HEK293 (cell line): Measurements from ENCODE around the gene NAPSA.

ENCODE experiments used
- CTCF ChIA-PET: fragments of 350-600 bp; formaldehyde crosslinking; extraction: SDS; loops from one replicate; lab custom pipeline; 2021; ENCODE audit warnings: antibody characterized with exemption; lab: Yijun Ruan, JAX
- POLR2A ChIA-PET: fragments of 300-600 bp; formaldehyde crosslinking; extraction: SDS; loops from one replicate; lab custom pipeline; 2020; ENCODE audit warnings: antibody characterized with exemption, inconsistent platforms; lab: Yijun Ruan, JAX
- H3K27ac ChIP-seq: fragments of 200-500 bp; sonication (Bioruptor generic); 2 replicates; pipeline ENCODE4 v1.5.1; 2014; ENCODE audit warnings: low read depth, low read length, control low read depth, inconsistent platforms; ENCODE audit errors: extremely low read depth
- H3K36me3 ChIP-seq, 2 experiments: fragments of 200-500 bp in 1 of 2; sonication (Bioruptor generic) in 1 of 2; 1 replicate in 1 of 2; 2 replicates in 1 of 2; pipeline ENCODE4 v1.5.1; 2014 to 2017; ENCODE audit warnings: inconsistent platforms in 2 of 2, low read length in 2 of 2; ENCODE audit not compliant: control insufficient read depth in 2 of 2, insufficient read depth in 1 of 2
- H3K4me1 ChIP-seq: fragments of 200-500 bp; sonication (Bioruptor generic); 2 replicates; pipeline ENCODE4 v1.5.1; 2014; ENCODE audit warnings: mild to moderate bottlenecking, low read length, inconsistent platforms; ENCODE audit not compliant: control insufficient read depth, insufficient read depth
- H3K4me3 ChIP-seq: 2 replicates; pipeline ENCODE4 v1.5.1; 2011; ENCODE audit warnings: low read depth, mild to moderate bottlenecking, control low read depth, low read length, moderate library complexity
- H3K9me3 ChIP-seq: fragments of 200-500 bp; sonication (Bioruptor generic); 2 replicates; pipeline ENCODE4 v1.5.1; 2014; ENCODE audit warnings: low read depth, low read length, inconsistent platforms; ENCODE audit not compliant: control insufficient read depth, insufficient read depth
- BCL6B ChIP-seq: fragments of 450-650 bp; formaldehyde crosslinking; IDR thresholded peaks from 2 replicates; pipeline ENCODE4 v1.5.1; 2017; ENCODE audit warnings: missing biosample characterization, missing genetic modification characterization
- FEZF1 ChIP-seq: fragments of 450-650 bp; formaldehyde crosslinking; IDR thresholded peaks from 2 replicates; pipeline ENCODE4 v1.5.1; 2016; ENCODE audit warnings: missing biosample characterization, missing genetic modification characterization
- HOXC10 ChIP-seq: sonication (generic); formaldehyde crosslinking; IDR thresholded peaks from 2 replicates; pipeline ENCODE4 v1.8.1; 2023; ENCODE audit warnings: mild to moderate bottlenecking, missing genetic modification reagents
- HOXD13 ChIP-seq: sonication (generic); formaldehyde crosslinking; IDR thresholded peaks from 2 replicates; pipeline ENCODE4 v1.8.0; 2022; ENCODE audit warnings: missing genetic modification reagents, borderline replicate concordance
- KLF16 ChIP-seq: fragments of 450-650 bp; formaldehyde crosslinking; IDR thresholded peaks from 2 replicates; pipeline ENCODE4 v1.5.1; 2017; ENCODE audit warnings: missing biosample characterization, missing genetic modification characterization
- OVOL3 ChIP-seq: fragments of 450-650 bp; formaldehyde crosslinking; IDR thresholded peaks from 2 replicates; pipeline ENCODE4 v1.5.1; 2016; ENCODE audit warnings: missing biosample characterization, missing genetic modification characterization
- PATZ1 ChIP-seq: fragments of 450-650 bp; formaldehyde crosslinking; IDR thresholded peaks from 2 replicates; pipeline ENCODE4 v1.5.1; 2016; ENCODE audit warnings: missing biosample characterization, missing genetic modification characterization
- SALL2 ChIP-seq: fragments of 450-650 bp; formaldehyde crosslinking; IDR thresholded peaks from 2 replicates; pipeline ENCODE4 v1.5.0; 2017; ENCODE audit warnings: missing biosample characterization, mild to moderate bottlenecking, missing genetic modification characterization, borderline replicate concordance
- WT1 ChIP-seq: fragments of 450-650 bp; formaldehyde crosslinking; IDR thresholded peaks from 2 replicates; pipeline ENCODE4 v1.5.1; 2016; ENCODE audit warnings: missing biosample characterization, missing genetic modification characterization
- ZBTB20 ChIP-seq: fragments of 450-650 bp; formaldehyde crosslinking; IDR thresholded peaks from 2 replicates; pipeline ENCODE4 v1.5.1; 2016; ENCODE audit warnings: missing biosample characterization, missing genetic modification characterization
- ZNF112 ChIP-seq: fragments of 450-650 bp; formaldehyde crosslinking; IDR thresholded peaks from 2 replicates; pipeline ENCODE4 v1.5.0; 2017; ENCODE audit warnings: missing biosample characterization, missing genetic modification characterization
- ZNF121 ChIP-seq: fragments of 450-650 bp; formaldehyde crosslinking; IDR thresholded peaks from 2 replicates; pipeline ENCODE4 v1.5.1; 2016; ENCODE audit warnings: missing biosample characterization, missing genetic modification characterization
- ZNF132 ChIP-seq: fragments of 450-650 bp; formaldehyde crosslinking; IDR thresholded peaks from 2 replicates; pipeline ENCODE4 v1.5.1; 2017; ENCODE audit warnings: missing biosample characterization, missing genetic modification characterization, borderline replicate concordance
- ZNF140 ChIP-seq: fragments of 450-650 bp; formaldehyde crosslinking; IDR thresholded peaks from 2 replicates; pipeline ENCODE4 v1.5.1; 2016; ENCODE audit warnings: missing biosample characterization, missing genetic modification characterization
- ZNF169 ChIP-seq: fragments of 450-650 bp; formaldehyde crosslinking; IDR thresholded peaks from 2 replicates; pipeline ENCODE4 v1.5.1; 2016; ENCODE audit warnings: missing biosample characterization, missing genetic modification characterization
- ZNF202 ChIP-seq: fragments of 450-650 bp; formaldehyde crosslinking; IDR thresholded peaks from 2 replicates; pipeline ENCODE4 v1.5.1; 2016; ENCODE audit warnings: missing biosample characterization, missing genetic modification characterization, borderline replicate concordance
- ZNF23 ChIP-seq: fragments of 450-650 bp; formaldehyde crosslinking; IDR thresholded peaks from 2 replicates; pipeline ENCODE4 v1.5.1; 2016; ENCODE audit warnings: missing biosample characterization, missing genetic modification characterization, borderline replicate concordance
- ZNF239 ChIP-seq: fragments of 450-650 bp; formaldehyde crosslinking; IDR thresholded peaks from 2 replicates; pipeline ENCODE4 v1.5.1; 2016; ENCODE audit warnings: missing biosample characterization, missing genetic modification characterization
- ZNF394 ChIP-seq: fragments of 450-650 bp; formaldehyde crosslinking; IDR thresholded peaks from 2 replicates; pipeline ENCODE4 v1.5.1; 2016; ENCODE audit warnings: missing biosample characterization, missing genetic modification characterization, mild to moderate bottlenecking, moderate library complexity, borderline replicate concordance
- ZNF549 ChIP-seq: fragments of 450-650 bp; IDR thresholded peaks from 2 replicates; pipeline ENCODE4 v1.5.1; 2018; ENCODE audit warnings: missing biosample characterization, missing genetic modification characterization, mild to moderate bottlenecking, inconsistent platforms, moderate library complexity
- ZNF624 ChIP-seq: fragments of 450-650 bp; formaldehyde crosslinking; IDR thresholded peaks from 2 replicates; pipeline ENCODE4 v1.5.1; 2017; ENCODE audit warnings: missing biosample characterization, missing genetic modification characterization
- ZNF76 ChIP-seq: fragments of 450-650 bp; formaldehyde crosslinking; IDR thresholded peaks from 2 replicates; pipeline ENCODE4; 2016; ENCODE audit warnings: low read depth, missing biosample characterization, missing genetic modification characterization, borderline replicate concordance
- ZNF776 ChIP-seq: fragments of 450-650 bp; formaldehyde crosslinking; IDR thresholded peaks from 2 replicates; pipeline ENCODE4 v1.5.0; 2017; ENCODE audit warnings: missing biosample characterization, missing genetic modification characterization, borderline replicate concordance
- ZNF843 ChIP-seq: fragments of 450-650 bp; formaldehyde crosslinking; IDR thresholded peaks from 2 replicates; pipeline ENCODE4 v1.5.1; 2016; ENCODE audit warnings: missing biosample characterization, missing genetic modification characterization

The NAPSA gene

GRCh38 chr19:50376166-50377050 is 11.0 kb upstream of the NAPSA start, which contains the start of gene NR1H2 (continued):
- peak; percentile 78 for TF ChIP-seq PATZ1 (tag by site-specific recombination)
- peak; percentile 92 for TF ChIP-seq KLF16 (tag by site-specific recombination)

- TF ChIP-seq ZNF76 (tag by site-specific recombination), result no peak
- no peak for TF ChIP-seq ZNF624 (tag by site-specific recombination)
- no peak for TF ChIP-seq ZNF549 (tag by site-specific recombination)
- no peak for TF ChIP-seq ZNF132 (tag by site-specific recombination)
- no peak for TF ChIP-seq ZNF239 (tag by site-specific recombination)
- no peak for TF ChIP-seq ZNF23
- no peak for TF ChIP-seq OVOL3 (tag by site-specific recombination)
- TF ChIP-seq ZNF202 (tag by site-specific recombination), result no peak
- no peak for TF ChIP-seq FEZF1 (tag by site-specific recombination)
- POLR2A ChIA-PET, result no interaction called here
- CTCF ChIA-PET, result interaction anchor here (6.5 kb wide), 1 partner anchor 90 kb away, joined by 99 read pairs; no protein-coding TSS in a partner anchor
- no peaks in the 10 kb centered on the region for H3K36me3 ChIP-seq
- H3K4me3 ChIP-seq, result no peak overlapping the region
- H3K9me3 ChIP-seq, result no peaks in the 10 kb centered on the region
- no peaks in the 10 kb centered on the region for H3K4me1 ChIP-seq
- H3K27ac ChIP-seq, result no peak overlapping the region
Observed at GRCh38 chr19:50371914-50372475, 6.6 kb upstream of the NAPSA start.

GRCh38 chr19:50368649-50369570 is 3.5 kb upstream of the NAPSA start:
- H3K4me1 ChIP-seq, result no peaks in the 10 kb centered on the region
- peak overlapping the region; percentile 48 for H3K27ac ChIP-seq
- no peaks in the 10 kb centered on the region for H3K9me3 ChIP-seq
- ChIA-PET POLR2A (interaction anchor here (0.5 to 1.8 kb wide), 10 partner anchors 12 to 356 kb away, joined by 3 to 6 read pairs (median 4); partner anchors contain the start of genes JOSD2 and POLD1), CTCF (interaction anchor here (0.6 to 6.5 kb wide), 37 partner anchors 8 to 553 kb away, joined by 3 to 99 read pairs (median 4); partner anchors contain the start of gene JOSD2)
- peak overlapping the region; percentile 41 for H3K4me3 ChIP-seq
- no peaks in the 10 kb centered on the region for H3K36me3 ChIP-seq
- TF ChIP-seq ZNF169 (tag by site-specific recombination), result no peak; the same call in 1 of the 2 replicates
- no peak for TF ChIP-seq ZNF140 (tag by site-specific recombination)
- TF ChIP-seq HOXC10, result no peak
- no peak for TF ChIP-seq BCL6B
- TF ChIP-seq ZNF843 (tag by site-specific recombination), result no peak; the same call in 1 of the 2 replicates
- TF ChIP-seq SALL2 (tag by site-specific recombination), result no peak
- TF ChIP-seq ZNF776, result no peak
- TF ChIP-seq ZBTB20 (tag by site-specific recombination), result peak; percentile 41; the same call in 1 of the 2 replicates
- no peak for TF ChIP-seq HOXD13 (CRISPR knock-in tag)
- no peak for TF ChIP-seq ZNF239 (tag by site-specific recombination)
- TF ChIP-seq ZNF112, result no peak
- TF ChIP-seq ZNF394 (tag by site-specific recombination), result no peak; the same call in 1 of the 2 replicates
- TF ChIP-seq ZNF121 (tag by site-specific recombination), result no peak
- TF ChIP-seq WT1, result no peak
